Mesangial cell (primary cell): Measurements from ENCODE around the gene UBE2E3. TPM values are rescaled to one million over a fixed set of nuclear protein-coding genes. Genes with fewer than 3 reads are reported as not detected.

ENCODE experiments used
- total RNA-seq: library from RNA; depleted of rRNA; stranded (reverse); fragments of >200 nt; gene quantifications from 2 replicates; pipeline ENCODE4 v1.2.3, GENCODE V29; 2015

The UBE2E3 gene
- 104 and 112 TPM in 2 replicates for total RNA-seq

GRCh38 chr2:180980106-180980942 is at the start of gene UBE2E3:
TSS of gene UBE2E3 (plus strand) at chr2:180980605. CDS start at chr2:180982043, 1,438 bp downstream.

